ENCODE results near the gene SLC16A10.

Gene SLC16A10

GRCh38 chr6:111265842-111266241 is 178.5 kb downstream of the SLC16A10 start:
- H3K4me3 ChIP-seq (ENCODE audit: low read depth in 1 of 2, low read length in 2 of 2) = no peak overlapping the region
- no peaks in the 10 kb centered on the region for H3K27me3 ChIP-seq (ENCODE audit: control insufficient read depth in 1 of 2, insufficient read depth in 2 of 2, low read length in 2 of 2)
- peaks cover 20 to 41% of the 10 kb centered on the region in 2 donors for H3K36me3 ChIP-seq (ENCODE audit: control insufficient read depth in 1 of 2, insufficient read depth in 2 of 2, low read length in 2 of 2)
- H3K4me1 ChIP-seq (ENCODE audit: control insufficient read depth in 1 of 2, insufficient read depth in 2 of 2, low read length in 2 of 2) = peaks cover 0 to 7% of the 10 kb centered on the region in 2 donors
- no peak overlapping the region for H3K9ac ChIP-seq (ENCODE audit: low read depth in 1 of 2, low read length in 2 of 2)
- no peaks in the 10 kb centered on the region for H3K9me3 ChIP-seq (ENCODE audit: control insufficient read depth in 1 of 2, low read length in 2 of 2)
- no peak overlapping the region for H3K27ac ChIP-seq (ENCODE audit: low read depth, low read length)

GRCh38 chr6:111266276-111266675 is 179.0 kb downstream of the SLC16A10 start:
- no peak overlapping the region for H3K27ac ChIP-seq (ENCODE audit: low read depth, low read length)
- H3K36me3 ChIP-seq (ENCODE audit: control insufficient read depth in 1 of 2, insufficient read depth in 2 of 2, low read length in 2 of 2) = peaks cover 20 to 41% of the 10 kb centered on the region in 2 donors

GRCh38 chr6:111267764-111268333 is 180.5 kb downstream of the SLC16A10 start:
- peaks cover 16 to 35% of the 10 kb centered on the region in 2 donors for H3K36me3 ChIP-seq (ENCODE audit: control insufficient read depth in 1 of 2, insufficient read depth in 2 of 2, low read length in 2 of 2)
- no peaks in the 10 kb centered on the region for H3K9me3 ChIP-seq (ENCODE audit: control insufficient read depth in 1 of 2, low read length in 2 of 2)
- H3K4me3 ChIP-seq (ENCODE audit: low read depth in 1 of 2, low read length in 2 of 2) = no peak overlapping the region
- no peaks in the 10 kb centered on the region for H3K27me3 ChIP-seq (ENCODE audit: control insufficient read depth in 1 of 2, insufficient read depth in 2 of 2, low read length in 2 of 2)
- no peak overlapping the region for H3K27ac ChIP-seq (ENCODE audit: low read depth, low read length)
- H3K4me1 ChIP-seq (ENCODE audit: control insufficient read depth in 1 of 2, insufficient read depth in 2 of 2, low read length in 2 of 2) = peaks cover 0 to 5% of the 10 kb centered on the region in 2 donors
- no peak overlapping the region for H3K9ac ChIP-seq (ENCODE audit: low read depth in 1 of 2, low read length in 2 of 2)

More at GRCh38 chr6:111266276-111266675, 179.0 kb downstream of the SLC16A10 start:
- H3K9me3 ChIP-seq (ENCODE audit: control insufficient read depth in 1 of 2, low read length in 2 of 2) = no peaks in the 10 kb centered on the region
- H3K4me3 ChIP-seq (ENCODE audit: low read depth in 1 of 2, low read length in 2 of 2) = no peak overlapping the region
- H3K27me3 ChIP-seq (ENCODE audit: control insufficient read depth in 1 of 2, insufficient read depth in 2 of 2, low read length in 2 of 2) = no peaks in the 10 kb centered on the region
- no peak overlapping the region for H3K9ac ChIP-seq (ENCODE audit: low read depth in 1 of 2, low read length in 2 of 2)
- peaks cover 0 to 5% of the 10 kb centered on the region in 2 donors for H3K4me1 ChIP-seq (ENCODE audit: control insufficient read depth in 1 of 2, insufficient read depth in 2 of 2, low read length in 2 of 2)

- Histone ChIP-seq H3K9ac (ENCODE audit: low read depth in 1 of 2, low read length in 2 of 2) (no peak overlapping the region), H3K36me3 (ENCODE audit: control insufficient read depth in 1 of 2, insufficient read depth in 2 of 2, low read length in 2 of 2) (peaks cover 17 to 44% of the 10 kb centered on the region in 2 donors), H3K27ac (ENCODE audit: low read depth, low read length) (no peak overlapping the region), H3K4me3 (ENCODE audit: low read depth in 1 of 2, low read length in 2 of 2) (no peak overlapping the region), H3K9me3 (ENCODE audit: control insufficient read depth in 1 of 2, low read length in 2 of 2) (peaks cover 4 to 5% of the 10 kb centered on the region in 2 donors), H3K27me3 (ENCODE audit: control insufficient read depth in 1 of 2, insufficient read depth in 2 of 2, low read length in 2 of 2) (no peaks in the 10 kb centered on the region), H3K4me1 (ENCODE audit: control insufficient read depth in 1 of 2, insufficient read depth in 2 of 2, low read length in 2 of 2) (peaks cover 0 to 5% of the 10 kb centered on the region in 2 donors)
Measured at GRCh38 chr6:111269401-111269970, 182.2 kb downstream of the SLC16A10 start.

GRCh38 chr6:111270121-111270520 is 182.8 kb downstream of the SLC16A10 start:
- Histone ChIP-seq H3K4me1 (ENCODE audit: control insufficient read depth in 1 of 2, insufficient read depth in 2 of 2, low read length in 2 of 2) (peaks cover 0 to 5% of the 10 kb centered on the region in 2 donors), H3K27me3 (ENCODE audit: control insufficient read depth in 1 of 2, insufficient read depth in 2 of 2, low read length in 2 of 2) (no peaks in the 10 kb centered on the region), H3K36me3 (ENCODE audit: control insufficient read depth in 1 of 2, insufficient read depth in 2 of 2, low read length in 2 of 2) (peaks cover 17 to 47% of the 10 kb centered on the region in 2 donors), H3K9ac (ENCODE audit: low read depth in 1 of 2, low read length in 2 of 2) (no peak overlapping the region), H3K9me3 (ENCODE audit: control insufficient read depth in 1 of 2, low read length in 2 of 2) (peaks cover 5 to 11% of the 10 kb centered on the region in 2 donors), H3K4me3 (ENCODE audit: low read depth in 1 of 2, low read length in 2 of 2) (no peak overlapping the region), H3K27ac (ENCODE audit: low read depth, low read length) (no peak overlapping the region)

GRCh38 chr6:111274593-111275217 is 187.4 kb downstream of the SLC16A10 start:
- peaks cover 0 to 9% of the 10 kb centered on the region in 2 donors for H3K4me1 ChIP-seq (ENCODE audit: control insufficient read depth in 1 of 2, insufficient read depth in 2 of 2, low read length in 2 of 2)
- no peaks in the 10 kb centered on the region for H3K27me3 ChIP-seq (ENCODE audit: control insufficient read depth in 1 of 2, insufficient read depth in 2 of 2, low read length in 2 of 2)
- H3K36me3 ChIP-seq (ENCODE audit: control insufficient read depth in 1 of 2, insufficient read depth in 2 of 2, low read length in 2 of 2) = peaks cover 20 to 59% of the 10 kb centered on the region in 2 donors
- no peak overlapping the region for H3K4me3 ChIP-seq (ENCODE audit: low read depth in 1 of 2, low read length in 2 of 2)
- H3K9ac ChIP-seq (ENCODE audit: low read depth in 1 of 2, low read length in 2 of 2) = no peak overlapping the region
- H3K9me3 ChIP-seq (ENCODE audit: control insufficient read depth in 1 of 2, low read length in 2 of 2) = peaks cover 5 to 12% of the 10 kb centered on the region in 2 donors
- H3K27ac ChIP-seq (ENCODE audit: low read depth, low read length) = no peak overlapping the region

GRCh38 chr6:111276335-111276734 is 189.0 kb downstream of the SLC16A10 start:
- Histone ChIP-seq H3K4me1 (ENCODE audit: control insufficient read depth in 1 of 2, insufficient read depth in 2 of 2, low read length in 2 of 2) (peaks cover 0 to 9% of the 10 kb centered on the region in 2 donors), H3K9me3 (ENCODE audit: control insufficient read depth in 1 of 2, low read length in 2 of 2) (peaks cover 5 to 12% of the 10 kb centered on the region in 2 donors), H3K9ac (ENCODE audit: low read depth in 1 of 2, low read length in 2 of 2) (no peak overlapping the region), H3K27ac (ENCODE audit: low read depth, low read length) (no peak overlapping the region), H3K27me3 (ENCODE audit: control insufficient read depth in 1 of 2, insufficient read depth in 2 of 2, low read length in 2 of 2) (no peaks in the 10 kb centered on the region), H3K36me3 (ENCODE audit: control insufficient read depth in 1 of 2, insufficient read depth in 2 of 2, low read length in 2 of 2) (peaks cover 21 to 58% of the 10 kb centered on the region in 2 donors), H3K4me3 (ENCODE audit: low read depth in 1 of 2, low read length in 2 of 2) (no peak overlapping the region)

GRCh38 chr6:111276736-111277135 is 189.4 kb downstream of the SLC16A10 start:
- no peaks in the 10 kb centered on the region for H3K27me3 ChIP-seq (ENCODE audit: control insufficient read depth in 1 of 2, insufficient read depth in 2 of 2, low read length in 2 of 2)
- peaks cover 5 to 12% of the 10 kb centered on the region in 2 donors for H3K9me3 ChIP-seq (ENCODE audit: control insufficient read depth in 1 of 2, low read length in 2 of 2)
- H3K4me1 ChIP-seq (ENCODE audit: control insufficient read depth in 1 of 2, insufficient read depth in 2 of 2, low read length in 2 of 2) = peaks cover under 1 to 9% of the 10 kb centered on the region in 2 donors
- no peak overlapping the region for H3K27ac ChIP-seq (ENCODE audit: low read depth, low read length)
- H3K36me3 ChIP-seq (ENCODE audit: control insufficient read depth in 1 of 2, insufficient read depth in 2 of 2, low read length in 2 of 2) = peaks cover 21 to 58% of the 10 kb centered on the region in 2 donors
- H3K4me3 ChIP-seq (ENCODE audit: low read depth in 1 of 2, low read length in 2 of 2) = no peak overlapping the region
- H3K9ac ChIP-seq (ENCODE audit: low read depth in 1 of 2, low read length in 2 of 2) = no peak overlapping the region

GRCh38 chr6:111277819-111278218 is 190.5 kb downstream of the SLC16A10 start:
- Histone ChIP-seq H3K4me3 (ENCODE audit: low read depth in 1 of 2, low read length in 2 of 2) (no peak overlapping the region), H3K9me3 (ENCODE audit: control insufficient read depth in 1 of 2, low read length in 2 of 2) (peaks cover 5 to 12% of the 10 kb centered on the region in 2 donors), H3K27me3 (ENCODE audit: control insufficient read depth in 1 of 2, insufficient read depth in 2 of 2, low read length in 2 of 2) (no peaks in the 10 kb centered on the region), H3K27ac (ENCODE audit: low read depth, low read length) (no peak overlapping the region), H3K9ac (ENCODE audit: low read depth in 1 of 2, low read length in 2 of 2) (no peak overlapping the region), H3K4me1 (ENCODE audit: control insufficient read depth in 1 of 2, insufficient read depth in 2 of 2, low read length in 2 of 2) (peaks cover 7 to 16% of the 10 kb centered on the region in 2 donors), H3K36me3 (ENCODE audit: control insufficient read depth in 1 of 2, insufficient read depth in 2 of 2, low read length in 2 of 2) (peaks cover 21 to 58% of the 10 kb centered on the region in 2 donors)

- Histone ChIP-seq H3K4me3 (ENCODE audit: low read depth in 1 of 2, low read length in 2 of 2) (no peak overlapping the region), H3K9ac (ENCODE audit: low read depth in 1 of 2, low read length in 2 of 2) (no peak overlapping the region), H3K4me1 (ENCODE audit: control insufficient read depth in 1 of 2, insufficient read depth in 2 of 2, low read length in 2 of 2) (peaks cover 7 to 16% of the 10 kb centered on the region in 2 donors), H3K36me3 (ENCODE audit: control insufficient read depth in 1 of 2, insufficient read depth in 2 of 2, low read length in 2 of 2) (peaks cover 18 to 50% of the 10 kb centered on the region in 2 donors), H3K9me3 (ENCODE audit: control insufficient read depth in 1 of 2, low read length in 2 of 2) (peaks cover 5 to 12% of the 10 kb centered on the region in 2 donors), H3K27ac (ENCODE audit: low read depth, low read length) (no peak overlapping the region), H3K27me3 (ENCODE audit: control insufficient read depth in 1 of 2, insufficient read depth in 2 of 2, low read length in 2 of 2) (no peaks in the 10 kb centered on the region)
Measured at GRCh38 chr6:111278731-111279130, 191.4 kb downstream of the SLC16A10 start.
